Testis (tissue), 2 donors: ENCODE data around the gene C20orf141.

ENCODE experiments used
- CTCF ChIP-seq, 3 experiments: fragments of 450-650 bp in 2 of 3; fragments of 200-600 bp in 1 of 3; sonication (generic) in 1 of 3; IDR thresholded peaks; one replicate each; pipeline ENCODE4 v1.5.1; 2016 to 2019; ENCODE audit warnings: antibody characterized with exemption in 3 of 3, mild to moderate bottlenecking in 2 of 3, moderate library complexity in 1 of 3
- POLR2A ChIP-seq: fragments of 450-650 bp; IDR thresholded peaks from one replicate; pipeline ENCODE4 v1.6.1; 2017; ENCODE audit warnings: antibody characterized with exemption, mild to moderate bottlenecking, moderate library complexity

GRCh38 chr20:2838847-2839671, 24.3 kb downstream of the C20orf141 start:
- TF ChIP-seq POLR2A (no peak), CTCF (IDR thresholded peaks at IDR 0.05) (no peak)
